KMS-11 (cell line): ENCODE measurements around the gene CENPP.

ENCODE experiments used
- H2AFZ ChIP-seq: fragments of 200-600 bp; sonication (generic); 2 replicates; pipeline ENCODE4 v1.6.1; 2016; ENCODE audit warnings: antibody characterized with exemption, mixed run types, low read depth
- H3K27ac ChIP-seq: fragments of 200-600 bp; sonication (generic); 2 replicates; pipeline ENCODE4 v1.6.1; 2016; ENCODE audit warnings: mild to moderate bottlenecking, mixed run types
- H3K27me3 ChIP-seq: fragments of 200-600 bp; sonication (generic); 2 replicates; pipeline ENCODE4 v1.6.1; 2017; ENCODE audit warnings: mild to moderate bottlenecking, low read depth, mixed run types, moderate library complexity; ENCODE audit not compliant: insufficient read depth
- H3K36me3 ChIP-seq: fragments of 200-600 bp; sonication (generic); 2 replicates; pipeline ENCODE4 v1.6.1; 2017; ENCODE audit warnings: mild to moderate bottlenecking, mixed run types; ENCODE audit not compliant: insufficient read depth
- H3K4me1 ChIP-seq: fragments of 200-600 bp; sonication (generic); 2 replicates; pipeline ENCODE4 v1.6.1; 2016; ENCODE audit warnings: mild to moderate bottlenecking, low read depth, mixed run types; ENCODE audit not compliant: poor library complexity, severe bottlenecking
- H3K4me2 ChIP-seq: fragments of 200-600 bp; sonication (generic); 2 replicates; pipeline ENCODE4 v1.7.0; 2016; ENCODE audit warnings: mild to moderate bottlenecking, mixed run types
- H3K4me3 ChIP-seq: fragments of 200-600 bp; sonication (generic); IDR thresholded peaks from 2 replicates; pipeline ENCODE4 v1.6.1; 2017; ENCODE audit warnings: low read depth, low read length, mixed read lengths; ENCODE audit not compliant: insufficient read depth
- H3K79me2 ChIP-seq: fragments of 200-600 bp; sonication (generic); 2 replicates; pipeline ENCODE4 v1.6.1; 2016; ENCODE audit warnings: low read depth, mixed run types; ENCODE audit not compliant: insufficient read depth
- H3K9ac ChIP-seq: fragments of 200-600 bp; sonication (generic); 2 replicates; pipeline ENCODE4 v1.6.1; 2016; ENCODE audit warnings: mild to moderate bottlenecking, mixed run types
- H4K20me1 ChIP-seq: fragments of 200-600 bp; sonication (generic); 2 replicates; pipeline ENCODE4 v1.6.1; 2016; ENCODE audit warnings: mild to moderate bottlenecking, mixed run types; ENCODE audit not compliant: insufficient read depth
- TF ChIP-seq, protein P1 (sequence below): fragments of 200-600 bp; sonication (generic); conservative IDR thresholded peaks from 2 replicates; pipeline ENCODE4 v1.6.1; 2017; ENCODE audit warnings: low read depth, mild to moderate bottlenecking, antibody characterized with exemption, low read length, moderate library complexity, mixed read lengths

The CENPP gene

GRCh38 chr9:92666912-92667532 lies 341.3 kb downstream of the CENPP start:
- H2AFZ ChIP-seq, result no peak overlapping the region
- peaks cover 21% of the 10 kb centered on the region for H3K4me1 ChIP-seq
- no peak overlapping the region for H3K9ac ChIP-seq
- H3K4me2 ChIP-seq, result no peak overlapping the region; the same call in 1 of the 2 replicates
- H3K79me2 ChIP-seq, result peaks cover 78% of the 10 kb centered on the region
- H4K20me1 ChIP-seq, result no peaks in the 10 kb centered on the region
- H3K36me3 ChIP-seq, result no peaks in the 10 kb centered on the region
- H3K27ac ChIP-seq, result no peak overlapping the region
- no peaks in the 10 kb centered on the region for H3K27me3 ChIP-seq
- TF ChIP-seq, protein P1, sequence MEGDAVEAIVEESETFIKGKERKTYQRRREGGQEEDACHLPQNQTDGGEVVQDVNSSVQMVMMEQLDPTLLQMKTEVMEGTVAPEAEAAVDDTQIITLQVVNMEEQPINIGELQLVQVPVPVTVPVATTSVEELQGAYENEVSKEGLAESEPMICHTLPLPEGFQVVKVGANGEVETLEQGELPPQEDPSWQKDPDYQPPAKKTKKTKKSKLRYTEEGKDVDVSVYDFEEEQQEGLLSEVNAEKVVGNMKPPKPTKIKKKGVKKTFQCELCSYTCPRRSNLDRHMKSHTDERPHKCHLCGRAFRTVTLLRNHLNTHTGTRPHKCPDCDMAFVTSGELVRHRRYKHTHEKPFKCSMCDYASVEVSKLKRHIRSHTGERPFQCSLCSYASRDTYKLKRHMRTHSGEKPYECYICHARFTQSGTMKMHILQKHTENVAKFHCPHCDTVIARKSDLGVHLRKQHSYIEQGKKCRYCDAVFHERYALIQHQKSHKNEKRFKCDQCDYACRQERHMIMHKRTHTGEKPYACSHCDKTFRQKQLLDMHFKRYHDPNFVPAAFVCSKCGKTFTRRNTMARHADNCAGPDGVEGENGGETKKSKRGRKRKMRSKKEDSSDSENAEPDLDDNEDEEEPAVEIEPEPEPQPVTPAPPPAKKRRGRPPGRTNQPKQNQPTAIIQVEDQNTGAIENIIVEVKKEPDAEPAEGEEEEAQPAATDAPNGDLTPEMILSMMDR, result no peak
- H3K4me3 ChIP-seq, result no peak overlapping the region

DNA sequence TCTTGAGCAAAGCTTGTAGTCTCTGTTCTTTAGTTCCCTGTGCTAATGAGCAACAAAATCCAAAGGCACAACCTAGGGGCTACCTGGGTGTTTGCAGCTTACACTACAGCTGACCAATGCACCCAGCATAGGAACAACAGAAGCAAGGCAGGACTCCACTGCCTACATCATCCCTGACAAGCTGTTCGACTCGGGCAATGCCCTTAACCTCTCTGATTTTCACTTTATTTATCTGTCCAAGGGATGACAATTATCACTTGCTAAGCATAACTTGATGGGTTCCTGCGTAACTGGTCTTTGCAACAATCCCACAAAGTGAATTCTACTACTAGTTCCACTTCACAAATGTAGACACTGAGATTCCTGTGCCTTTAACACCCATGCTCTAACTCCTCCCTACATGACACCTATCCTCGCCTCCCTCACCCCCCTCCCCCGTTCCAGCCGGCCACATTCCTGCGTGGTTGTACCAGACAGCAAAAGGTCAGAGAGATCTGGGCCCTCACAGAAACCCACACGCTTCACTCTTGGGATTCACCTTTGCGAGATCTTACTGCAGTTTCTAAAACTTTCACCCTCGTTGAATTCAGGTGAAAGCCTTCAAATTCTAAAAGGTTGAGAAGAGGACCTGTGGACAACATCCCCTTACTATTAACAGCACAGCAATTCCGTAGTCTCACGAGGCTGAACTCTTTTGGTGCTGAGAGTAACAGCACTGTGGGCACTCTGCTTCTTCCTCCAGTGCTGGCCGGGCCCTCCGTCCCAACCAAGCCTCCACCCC lies 343.2 kb downstream of the CENPP start:
- Histone ChIP-seq H3K4me2 (peak overlapping the region; percentile 70), H3K4me3 (no peak overlapping the region), H3K36me3 (no peaks in the 10 kb centered on the region), H4K20me1 (no peaks in the 10 kb centered on the region), H3K27ac (peak overlapping the region; percentile 44), H3K27me3 (no peaks in the 10 kb centered on the region), H3K79me2 (peaks cover 61% of the 10 kb centered on the region), H3K4me1 (peaks cover 21% of the 10 kb centered on the region), H2AFZ (peak overlapping the region; percentile 72), H3K9ac (peak overlapping the region; percentile 64; the same call in 1 of the 2 replicates)
- TF ChIP-seq, protein P1, result no peak

- Histone ChIP-seq H3K4me1 (peaks cover 21% of the 10 kb centered on the region), H3K79me2 (peaks cover 55% of the 10 kb centered on the region), H2AFZ (peak overlapping the region; percentile 72), H3K27me3 (no peaks in the 10 kb centered on the region), H3K4me3 (no peak overlapping the region), H3K36me3 (no peaks in the 10 kb centered on the region), H3K27ac (peak overlapping the region; percentile 44), H3K9ac (peak overlapping the region; percentile 64; the same call in 1 of the 2 replicates), H3K4me2 (peak overlapping the region; percentile 70), H4K20me1 (no peaks in the 10 kb centered on the region)
- TF ChIP-seq, protein P1, result no peak
Measured at GRCh38 chr9:92669527-92669889, 343.8 kb downstream of the CENPP start.
